ENCODE results near the gene ELMO1. TPM values are rescaled to one million over a fixed set of nuclear protein-coding genes. Genes with fewer than 3 reads are reported as not detected.
A peak's percentile ranks its signal among the peaks of the same experiment; 100 is the strongest.

ELMO1 gene
- total RNA-seq, 4 donors from 2014 or later, result 11.5 to 19.9 (median 17.4) TPM

DNA sequence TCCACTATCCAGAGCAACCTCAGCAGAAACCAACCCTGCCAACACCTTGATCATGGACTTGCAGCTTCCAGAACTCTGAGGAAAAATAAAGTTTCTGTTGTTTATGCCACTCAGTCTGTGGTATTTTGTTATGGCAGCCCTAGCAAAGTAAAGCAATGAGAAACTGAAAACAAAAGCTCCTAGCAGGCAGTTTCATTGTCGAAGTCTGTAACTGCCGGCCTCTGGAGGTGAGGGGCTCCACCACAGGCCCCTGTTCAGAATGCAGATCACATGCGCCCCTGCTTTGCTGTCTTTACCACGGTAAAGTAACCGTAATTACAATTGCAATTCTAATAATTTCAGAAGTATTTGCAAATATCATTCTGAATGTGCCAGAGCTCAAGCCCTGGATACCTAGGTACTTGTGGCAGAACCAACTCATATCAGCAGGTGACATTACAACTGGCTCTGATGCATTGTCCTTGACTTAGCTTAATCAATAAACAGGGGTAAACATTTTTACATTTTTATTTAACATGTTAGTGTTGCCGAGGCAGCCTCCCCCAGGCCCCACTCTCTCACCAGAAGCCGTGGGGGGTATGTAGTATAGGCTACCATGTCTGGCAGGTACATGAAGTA is 193.2 kb downstream of the ELMO1 start:
- no peak for DNase-seq (ENCODE audit: low spot score in 2 of 2)
- H3K4me3 ChIP-seq (ENCODE audit: low read depth, poor library complexity, severe bottlenecking), result no peak overlapping the region
- 81 to 90% methylated on average over 7 of the region's 7 CpGs for WGBS, 2 donors
- TF ChIP-seq, protein P1, sequence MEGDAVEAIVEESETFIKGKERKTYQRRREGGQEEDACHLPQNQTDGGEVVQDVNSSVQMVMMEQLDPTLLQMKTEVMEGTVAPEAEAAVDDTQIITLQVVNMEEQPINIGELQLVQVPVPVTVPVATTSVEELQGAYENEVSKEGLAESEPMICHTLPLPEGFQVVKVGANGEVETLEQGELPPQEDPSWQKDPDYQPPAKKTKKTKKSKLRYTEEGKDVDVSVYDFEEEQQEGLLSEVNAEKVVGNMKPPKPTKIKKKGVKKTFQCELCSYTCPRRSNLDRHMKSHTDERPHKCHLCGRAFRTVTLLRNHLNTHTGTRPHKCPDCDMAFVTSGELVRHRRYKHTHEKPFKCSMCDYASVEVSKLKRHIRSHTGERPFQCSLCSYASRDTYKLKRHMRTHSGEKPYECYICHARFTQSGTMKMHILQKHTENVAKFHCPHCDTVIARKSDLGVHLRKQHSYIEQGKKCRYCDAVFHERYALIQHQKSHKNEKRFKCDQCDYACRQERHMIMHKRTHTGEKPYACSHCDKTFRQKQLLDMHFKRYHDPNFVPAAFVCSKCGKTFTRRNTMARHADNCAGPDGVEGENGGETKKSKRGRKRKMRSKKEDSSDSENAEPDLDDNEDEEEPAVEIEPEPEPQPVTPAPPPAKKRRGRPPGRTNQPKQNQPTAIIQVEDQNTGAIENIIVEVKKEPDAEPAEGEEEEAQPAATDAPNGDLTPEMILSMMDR (IDR thresholded peaks at IDR 0.05), result no peak
- no peak for TF ChIP-seq POLR2A (IDR thresholded peaks at IDR 0.05)
- intact Hi-C loops (cut with DNase I; ENCODE audit: low total_unique reads), result no loop called here

DNA sequence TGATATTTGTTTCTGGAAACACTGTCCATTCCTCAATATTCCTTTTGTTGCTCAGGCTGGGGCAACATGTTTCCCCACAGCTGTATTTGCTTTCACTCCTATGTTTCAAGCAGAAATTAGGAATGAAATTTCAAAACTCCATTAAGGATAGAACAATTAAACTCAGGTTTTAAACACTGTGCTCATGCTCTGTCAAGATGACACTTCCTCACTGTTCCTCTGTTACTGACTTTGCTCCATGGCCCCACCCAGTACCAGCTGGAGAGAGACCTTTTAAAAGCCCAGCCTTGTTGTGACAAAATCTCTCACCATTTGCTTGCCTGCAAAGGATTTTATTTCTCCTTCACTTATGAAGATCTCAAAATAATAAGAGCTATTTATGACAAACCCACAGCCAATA is 197.4 kb downstream of the ELMO1 start:
- TF ChIP-seq, protein P1 (IDR thresholded peaks at IDR 0.05), result no peak
- TF ChIP-seq POLR2A (IDR thresholded peaks at IDR 0.05), result no peak
- DNase-seq (ENCODE audit: low spot score in 2 of 2), result no peak
- intact Hi-C loops (cut with DNase I; ENCODE audit: low total_unique reads), result no loop called here
- no peak overlapping the region for H3K4me3 ChIP-seq (ENCODE audit: low read depth, poor library complexity, severe bottlenecking)

DNA sequence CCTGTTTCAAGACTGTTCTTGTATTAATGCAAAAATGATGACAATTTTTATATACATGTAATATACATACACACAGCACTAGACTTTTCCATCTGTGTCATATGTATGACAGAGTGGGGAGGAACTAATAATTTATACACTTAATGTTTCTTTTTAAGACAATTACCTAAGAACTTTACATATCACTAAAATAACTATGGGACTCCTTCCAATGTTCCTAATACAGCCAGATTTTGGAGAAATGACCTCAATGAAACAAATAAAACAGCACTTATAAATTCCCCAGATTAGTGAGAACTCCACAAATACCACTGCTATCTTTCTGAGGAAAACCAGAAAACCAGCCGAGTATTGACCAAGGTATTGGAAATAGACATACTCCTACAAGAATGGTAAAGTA is 199.4 kb downstream of the ELMO1 start:
- 95 to 98% methylated on average over 1 of the region's 1 CpG for WGBS, 2 donors

DNA sequence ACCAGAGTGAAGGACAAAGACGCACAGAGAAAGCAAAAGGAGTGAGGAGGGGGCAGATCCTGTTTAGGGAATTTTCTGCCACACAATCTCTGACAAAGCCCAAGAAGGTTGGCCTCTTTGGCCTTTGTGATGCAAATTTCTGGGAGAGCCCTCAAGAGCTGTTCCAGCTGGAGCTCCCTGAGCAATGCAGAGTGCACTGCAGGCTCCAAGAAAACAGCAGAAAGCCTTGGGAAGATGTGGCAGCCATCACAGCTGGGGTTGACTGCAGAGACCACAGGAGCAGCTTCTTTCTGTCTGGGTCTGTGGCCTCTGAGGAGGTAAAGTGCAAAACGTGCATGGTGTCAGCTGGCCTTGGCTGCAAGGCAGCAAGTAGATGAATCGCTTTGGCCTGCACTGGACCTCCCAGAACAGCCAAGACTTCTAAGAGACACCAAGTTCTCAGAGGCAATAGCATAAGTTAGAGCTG is 200.2 kb downstream of the ELMO1 start:
- no peak for DNase-seq (ENCODE audit: low spot score in 2 of 2)
- intact Hi-C loops (cut with DNase I; ENCODE audit: low total_unique reads), result no loop called here
- 57 to 63% methylated on average over 3 of the region's 3 CpGs for WGBS, 2 donors
- H3K4me3 ChIP-seq (ENCODE audit: low read depth, poor library complexity, severe bottlenecking), result no peak overlapping the region
- TF ChIP-seq POLR2A (IDR thresholded peaks at IDR 0.05), result no peak
- TF ChIP-seq, protein P1 (IDR thresholded peaks at IDR 0.05), result no peak

More for the DNA sequence above, 199.4 kb downstream of the ELMO1 start:
- TF ChIP-seq, protein P1 (IDR thresholded peaks at IDR 0.05), result no peak
- no peak for TF ChIP-seq POLR2A (IDR thresholded peaks at IDR 0.05)
- DNase-seq (ENCODE audit: low spot score in 2 of 2), result no peak
- intact Hi-C loops (cut with DNase I; ENCODE audit: low total_unique reads), result no loop called here
- H3K4me3 ChIP-seq (ENCODE audit: low read depth, poor library complexity, severe bottlenecking), result no peak overlapping the region

DNA sequence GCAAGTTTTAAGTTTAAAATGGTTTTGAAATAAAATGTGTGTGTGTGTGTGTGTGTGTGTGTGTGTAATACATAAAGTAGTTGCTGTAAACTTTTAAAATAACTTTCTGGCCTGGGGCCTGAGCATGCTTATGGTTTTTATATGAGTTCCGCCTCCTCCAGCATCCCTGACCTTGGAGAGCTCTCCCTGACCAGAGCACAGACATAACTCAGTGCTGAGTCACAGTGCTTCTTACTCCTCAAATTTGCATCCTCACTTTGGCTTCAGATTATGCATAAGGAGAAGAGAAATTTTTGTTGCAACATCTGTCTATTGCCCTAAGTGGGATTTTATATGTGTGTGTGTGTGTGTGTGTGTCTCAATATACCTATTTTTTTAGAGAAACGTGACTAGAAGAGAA is 200.8 kb downstream of the ELMO1 start:
- 49 to 68% methylated on average over 2 of the region's 2 CpGs for WGBS, 2 donors
- DNase-seq (ENCODE audit: low spot score in 2 of 2), result no peak
- TF ChIP-seq POLR2A (IDR thresholded peaks at IDR 0.05), result no peak
- TF ChIP-seq, protein P1 (IDR thresholded peaks at IDR 0.05), result no peak
- intact Hi-C loops (cut with DNase I; ENCODE audit: low total_unique reads), result no loop called here
- H3K4me3 ChIP-seq (ENCODE audit: low read depth, poor library complexity, severe bottlenecking), result no peak overlapping the region

DNA sequence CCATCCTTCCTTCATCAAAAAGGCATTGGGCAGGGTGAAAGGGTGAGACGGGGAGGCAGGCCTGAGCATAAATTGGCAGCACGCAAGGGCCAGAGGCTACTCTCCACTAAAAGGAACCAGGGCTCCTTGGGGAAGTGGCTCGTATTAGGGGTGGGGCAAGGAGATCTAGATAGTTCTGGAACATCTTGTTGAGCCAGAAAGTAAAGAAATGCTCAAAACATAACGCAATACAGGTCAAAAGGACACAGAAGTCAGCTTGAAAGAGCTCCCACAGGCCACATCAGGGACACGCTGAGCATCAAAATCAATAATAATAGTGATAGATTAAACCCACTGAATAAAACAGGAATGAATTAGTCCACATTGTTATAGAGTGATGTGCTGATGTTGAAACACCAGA is 203.1 kb downstream of the ELMO1 start:
- peak in 1 of 2 donors; percentile 30 for DNase-seq (ENCODE audit: low spot score in 2 of 2)
- WGBS, 2 donors, result 81 to 88% methylated on average over 5 of the region's 5 CpGs
- H3K4me3 ChIP-seq (ENCODE audit: low read depth, poor library complexity, severe bottlenecking), result no peak overlapping the region
- intact Hi-C loops (cut with DNase I; ENCODE audit: low total_unique reads), result no loop called here
- no peak for TF ChIP-seq POLR2A (IDR thresholded peaks at IDR 0.05)
- TF ChIP-seq, protein P1 (IDR thresholded peaks at IDR 0.05), result no peak

Data from lower leg skin (tissue), 4 donors.